A549 treated with AZD2906 at 1 μM for 4 hours (cell line): ENCODE measurements around the gene SPINK8. TPM values are rescaled to one million over a fixed set of nuclear protein-coding genes. Genes with fewer than 3 reads are reported as not detected.

Source experiments
- total RNA-seq: library from RNA; stranded (reverse); fragments of 200-300 nt; extraction: Qiagen RNA extraction; gene quantifications from 5 replicates; pipeline ENCODE4 v1.2.3, GENCODE V29; 2022

Gene SPINK8
- not detected in 5 replicates for total RNA-seq

DNA sequence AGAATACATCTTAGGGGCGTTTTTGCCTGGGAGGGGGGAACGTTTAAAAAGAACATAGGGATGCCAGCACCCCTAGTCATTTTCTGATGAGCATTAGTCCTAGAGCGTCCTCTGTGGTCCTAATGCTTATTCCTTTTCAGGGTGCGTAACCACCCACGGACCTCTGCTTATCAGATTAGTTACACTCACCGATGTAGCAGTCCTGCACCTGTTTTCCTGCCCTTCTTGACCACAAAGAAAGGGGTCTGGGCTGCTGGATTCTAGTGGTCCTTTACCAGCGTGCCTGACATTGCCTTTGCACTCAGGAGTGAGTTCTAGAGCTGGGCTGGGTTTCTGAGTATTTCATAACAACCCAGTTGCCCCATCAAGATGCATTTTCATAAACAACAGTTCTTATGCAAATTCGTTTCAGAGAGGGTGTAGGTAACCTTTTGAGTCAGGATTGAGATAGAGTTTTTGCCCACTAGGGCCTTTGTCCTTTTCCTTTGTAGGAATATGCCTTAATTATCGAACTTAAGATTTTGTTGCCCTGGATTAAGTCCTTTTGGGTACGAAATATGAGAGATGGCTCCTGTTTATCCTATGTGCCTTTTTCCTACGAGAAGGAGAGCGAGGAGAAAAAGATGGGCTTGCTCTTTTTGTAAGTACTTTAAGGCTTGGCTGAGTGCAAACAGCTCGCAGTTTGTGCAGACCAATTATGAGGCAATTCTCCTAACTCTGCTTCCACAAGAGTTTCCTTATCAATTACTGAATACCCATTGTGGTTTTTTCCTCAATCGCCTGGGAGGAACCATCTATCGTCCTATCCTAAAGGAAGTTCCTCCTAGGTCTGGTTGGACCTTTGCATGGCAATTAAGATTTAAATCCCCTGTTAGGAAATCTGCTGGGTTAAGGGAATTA is at the start of gene SPINK8:
Gene SPINK8 (minus strand): TSS at position 316 of the 900 bp plus-strand sequence. CDS start 5,320 bp downstream, outside the sequence.

DNA sequence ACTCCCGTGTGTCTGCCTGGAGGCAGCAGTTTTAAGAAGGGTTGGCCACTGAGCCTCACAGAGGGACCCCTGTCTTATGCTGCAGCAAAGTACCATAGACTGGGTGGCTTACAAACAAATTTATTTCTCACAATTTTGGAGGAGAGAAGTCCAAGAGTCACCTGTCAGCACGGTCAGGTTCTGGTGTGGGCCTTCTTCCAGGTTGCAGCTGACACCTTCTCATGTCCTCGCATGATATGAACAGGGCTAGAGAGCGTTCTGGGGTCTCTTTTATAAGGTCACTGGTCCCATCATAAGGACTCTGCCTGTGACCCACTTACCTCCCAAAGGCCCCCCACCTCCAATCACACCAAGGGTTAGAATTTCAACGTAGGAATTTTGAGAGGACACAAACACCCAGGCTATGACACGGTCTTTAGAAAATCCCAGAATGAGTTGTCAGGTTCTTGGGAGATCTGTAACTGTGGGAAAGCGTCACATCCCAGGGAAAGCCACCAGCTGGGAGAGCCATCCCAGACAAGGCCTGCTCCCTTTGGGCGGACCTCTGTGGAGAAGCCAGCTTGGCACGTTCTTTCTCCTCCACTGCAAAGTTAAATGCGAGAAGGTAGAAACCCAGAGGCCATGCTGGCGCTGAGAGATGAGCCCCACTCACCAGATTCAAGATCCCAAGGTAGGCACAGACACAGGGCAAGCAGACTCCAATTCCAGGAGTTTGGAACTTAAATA is 38.4 kb upstream of the SPINK8 start, which contains the start of gene FBXW12:
Gene FBXW12 (plus strand): TSS at position 569 of the 726 bp plus-strand sequence. CDS start 549 bp downstream, outside the sequence.

DNA sequence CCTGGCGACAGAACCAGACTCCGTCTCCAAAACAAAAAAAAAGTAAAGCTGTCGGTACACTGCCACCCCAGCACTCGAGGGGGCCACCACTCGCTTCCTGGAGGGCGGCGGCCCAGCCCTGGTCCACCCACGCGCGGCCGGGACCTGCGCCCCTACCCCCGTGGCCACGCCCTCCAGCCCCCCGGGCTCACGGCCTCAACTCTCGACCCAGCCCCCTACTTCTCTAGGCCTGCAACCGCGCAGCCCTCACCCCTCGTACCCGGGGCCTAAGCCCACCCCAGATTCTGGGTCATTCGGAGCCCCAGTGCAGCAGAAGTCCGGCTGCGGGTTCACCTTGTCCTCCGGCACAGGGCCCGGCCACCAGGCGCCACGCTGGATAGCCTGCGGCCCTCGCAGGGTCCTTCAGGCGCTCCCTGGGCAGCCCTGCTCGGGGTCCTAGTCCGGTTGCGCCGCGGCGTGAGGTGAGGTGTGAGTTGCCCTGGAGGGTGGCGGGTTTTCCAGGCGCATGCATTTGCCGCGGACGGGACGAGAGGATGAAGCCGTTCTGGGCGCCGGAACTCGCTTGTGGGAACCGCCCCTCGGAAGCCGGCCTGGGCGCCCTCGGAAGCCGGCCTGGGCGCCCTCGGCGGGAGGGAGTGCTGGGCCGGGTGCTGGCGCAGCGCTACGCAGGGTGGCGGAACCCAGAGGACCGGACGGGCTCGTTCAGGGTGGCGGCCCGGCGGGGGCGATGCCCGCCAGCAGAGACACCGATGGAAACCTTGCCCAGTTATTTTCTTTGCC is 32.3 kb downstream of the SPINK8 start, which contains the start of gene NME6:
Gene NME6 (minus strand): TSS at position 348 of the 780 bp plus-strand sequence.

Other genes with a start within 250 kb of the SPINK8 start
- 8.4 to 9.3 TPM (median 8.9 TPM) in 5 replicates for gene CDC25A, start 145.2 kb downstream of the SPINK8 start, total RNA-seq
- 0.12 to 0.18 TPM in 2 of 5 replicates, not detected in the others for gene CAMP, start 110.2 kb downstream of the SPINK8 start, total RNA-seq
- 2.0 to 2.8 TPM (median 2.4 TPM) in 5 replicates for gene ZNF589, start 92.6 kb downstream of the SPINK8 start, total RNA-seq
- 22.2 to 32.8 TPM (median 25.5 TPM) in 5 replicates for gene NME6, start 32.3 kb downstream of the SPINK8 start, total RNA-seq
- not detected in 5 replicates for gene FBXW12, start 38.6 kb upstream of the SPINK8 start, total RNA-seq
- gene PLXNB1, start 96.4 kb upstream of the SPINK8 start, total RNA-seq: 12.2 to 18.1 TPM (median 14.4 TPM) in 5 replicates
- 26.3 to 28.2 TPM (median 27.5 TPM) in 5 replicates for gene CCDC51, start 106.5 kb upstream of the SPINK8 start, total RNA-seq
- gene TMA7, start 106.6 kb upstream of the SPINK8 start, total RNA-seq: 257 to 329 TPM (median 291 TPM) in 5 replicates
- gene ATRIP, start 113.1 kb upstream of the SPINK8 start, total RNA-seq: 8.4 to 10.0 TPM (median 9.0 TPM) in 5 replicates
- gene SHISA5, start 170.5 kb upstream of the SPINK8 start, total RNA-seq: 98.8 to 129 TPM (median 125 TPM) in 5 replicates
- 9.9 to 11.9 TPM (median 10.3 TPM) in 5 replicates for gene PFKFB4, start 223.1 kb upstream of the SPINK8 start, total RNA-seq
- 5.9 to 8.7 TPM (median 8.2 TPM) in 5 replicates for gene UCN2, start 230.1 kb upstream of the SPINK8 start, total RNA-seq